ENCODE measurements around the gene NELFA.

Gene NELFA

DNA sequence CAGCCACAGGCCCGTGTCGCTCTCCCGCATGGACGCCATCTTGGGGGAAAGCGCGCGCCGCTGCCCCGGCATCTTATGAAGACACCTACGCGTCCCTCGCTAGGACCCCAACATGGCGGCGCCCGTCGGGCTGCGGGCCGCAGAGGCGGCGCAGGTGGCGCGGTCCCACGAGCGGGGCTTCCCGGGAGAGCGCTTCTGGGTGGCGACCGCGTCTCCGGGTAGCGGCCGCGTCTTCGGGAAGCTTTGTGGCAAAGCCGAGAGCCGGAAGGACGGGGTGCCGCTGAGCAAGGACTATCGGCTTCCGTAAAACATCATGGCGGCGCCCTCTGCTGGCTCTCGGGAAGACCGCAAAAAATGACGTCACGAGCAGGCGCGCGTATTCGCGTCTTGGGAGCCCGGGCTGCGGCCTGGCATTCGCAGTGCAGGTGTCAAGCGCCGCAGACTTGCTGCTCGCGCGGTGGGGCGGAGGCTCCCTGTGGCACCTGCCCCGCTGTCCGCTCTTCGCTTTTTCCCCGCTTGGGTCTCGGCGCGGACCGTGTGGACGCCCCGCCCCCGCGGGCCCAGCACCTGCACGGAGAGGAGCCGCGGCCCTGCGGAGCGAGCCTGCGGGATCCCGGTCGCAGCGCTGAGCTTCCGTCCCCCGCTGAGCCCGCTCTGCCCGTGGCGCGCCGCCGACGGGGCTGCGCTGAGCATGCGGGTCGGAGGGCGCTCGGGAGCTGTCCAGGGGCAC is at the start of gene NELFA:
Gene NELFA, minus strand, starts transcription at position 54 of the 730 bp plus-strand sequence. Its CDS starts 15 bp downstream, at position 39.
- DNase-seq: peak; percentile 41 to 90

DNA sequence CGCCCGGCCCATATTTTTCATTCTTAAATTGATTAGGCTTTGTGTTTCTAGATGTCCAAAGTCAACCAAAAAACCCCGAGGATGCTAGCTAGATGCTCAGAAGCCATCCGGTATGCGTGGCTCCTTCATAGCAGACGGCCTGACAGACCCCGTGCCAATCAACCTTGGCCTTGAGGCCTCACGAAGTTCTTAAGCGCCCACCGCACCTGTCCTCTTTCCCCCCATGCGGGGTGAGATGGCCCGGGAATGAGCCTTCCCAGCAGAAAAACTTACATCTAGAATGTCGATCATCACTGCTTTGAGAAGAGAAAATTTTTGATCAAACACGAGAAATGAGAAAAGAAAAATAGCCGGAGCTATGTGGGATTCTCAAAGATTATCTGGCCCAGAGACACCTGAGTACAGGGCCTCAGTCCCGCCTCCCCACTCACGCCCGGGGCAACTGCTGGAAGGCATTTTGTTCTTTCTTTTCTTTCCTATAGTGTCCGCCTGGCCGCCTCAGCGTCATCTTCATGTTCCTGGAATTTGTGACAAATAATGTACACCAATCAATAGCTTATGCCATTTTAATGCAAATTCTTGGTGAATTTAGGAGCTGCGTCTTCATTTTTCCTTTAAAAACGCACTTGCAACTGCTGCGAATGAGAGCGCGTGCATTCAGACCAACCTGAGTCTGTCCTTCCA is 48.8 kb upstream of the NELFA start:
- DNase-seq: no peak

DNA sequence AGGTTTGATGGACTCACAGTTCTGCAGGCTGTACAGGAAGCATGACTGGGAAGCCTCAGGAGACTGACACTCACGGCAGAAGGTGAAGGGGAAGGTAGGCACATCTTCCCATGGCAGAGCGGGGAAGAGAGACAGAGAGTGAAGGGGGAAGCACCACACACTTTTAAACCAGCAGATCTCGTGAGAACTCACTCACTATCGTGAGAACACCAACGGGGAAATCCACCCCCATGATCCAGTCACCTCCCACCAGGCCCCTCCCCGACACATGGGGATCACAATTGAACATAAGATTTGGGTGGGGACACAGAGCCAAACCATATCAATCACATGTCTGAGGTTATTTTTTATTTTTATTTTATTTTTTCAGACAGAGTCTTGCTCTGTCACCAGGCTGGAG is 45.4 kb upstream of the NELFA start:
- DNase-seq: no peak

DNA sequence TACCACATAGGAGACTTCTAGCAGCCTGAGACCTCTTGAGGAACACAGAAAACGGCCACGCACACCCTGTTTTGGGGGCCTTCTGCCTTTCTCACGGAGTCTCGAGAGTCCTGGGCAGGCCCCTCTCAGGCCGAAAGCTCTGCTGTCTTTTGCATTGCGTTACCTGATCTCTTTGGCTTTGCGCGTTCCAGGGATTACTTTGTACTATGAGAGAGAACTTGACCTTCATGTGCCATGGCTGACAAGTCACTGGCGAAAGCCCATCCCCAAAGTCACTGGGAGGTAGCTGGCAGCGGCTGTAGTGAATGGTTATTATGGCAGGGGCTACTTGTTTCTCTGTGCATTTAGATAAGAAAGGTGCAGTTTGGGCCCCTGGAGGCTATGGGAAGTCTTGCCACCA is 42.3 kb upstream of the NELFA start:
- DNase-seq: no peak

DNA sequence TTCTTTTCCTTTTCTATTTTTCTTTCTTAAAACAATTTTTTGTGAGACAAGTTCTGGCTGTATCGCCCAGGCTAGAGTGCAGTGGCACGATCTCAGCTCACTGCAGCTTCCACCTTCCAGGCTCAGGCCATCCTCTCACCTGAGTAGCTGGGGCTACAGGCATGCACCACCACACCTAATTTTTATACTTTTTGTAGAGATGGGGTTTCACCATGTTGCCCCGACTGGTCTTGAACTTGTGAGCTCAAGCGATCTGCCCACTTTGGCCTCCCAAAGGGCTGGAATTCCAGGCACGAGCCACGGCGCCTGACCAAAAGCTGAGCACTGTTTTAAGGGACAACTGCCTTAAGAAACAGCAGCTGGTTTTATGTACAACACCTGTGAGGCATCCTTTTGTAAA is 41.0 kb upstream of the NELFA start:
- DNase-seq: no peak

DNA sequence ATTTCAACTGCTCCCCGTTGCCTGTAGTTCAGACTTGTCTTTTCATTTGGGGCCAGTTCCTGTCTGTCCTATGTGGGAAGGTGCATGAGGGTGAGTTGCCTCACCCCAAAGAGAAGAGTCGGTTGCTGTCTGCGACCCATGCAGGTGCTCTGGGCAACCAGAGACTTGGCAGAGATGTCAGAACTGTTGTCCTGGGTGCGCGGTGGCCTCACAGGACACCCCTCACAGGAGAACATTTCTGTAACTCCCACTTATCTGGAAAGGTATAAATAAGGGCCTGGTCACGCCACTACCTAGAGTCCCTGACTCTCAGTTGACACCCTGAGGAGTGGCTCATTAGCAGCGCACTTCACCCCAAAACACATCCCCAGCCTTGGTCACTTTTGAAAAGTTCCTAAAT is 40.6 kb upstream of the NELFA start:
- no peak for DNase-seq

DNA sequence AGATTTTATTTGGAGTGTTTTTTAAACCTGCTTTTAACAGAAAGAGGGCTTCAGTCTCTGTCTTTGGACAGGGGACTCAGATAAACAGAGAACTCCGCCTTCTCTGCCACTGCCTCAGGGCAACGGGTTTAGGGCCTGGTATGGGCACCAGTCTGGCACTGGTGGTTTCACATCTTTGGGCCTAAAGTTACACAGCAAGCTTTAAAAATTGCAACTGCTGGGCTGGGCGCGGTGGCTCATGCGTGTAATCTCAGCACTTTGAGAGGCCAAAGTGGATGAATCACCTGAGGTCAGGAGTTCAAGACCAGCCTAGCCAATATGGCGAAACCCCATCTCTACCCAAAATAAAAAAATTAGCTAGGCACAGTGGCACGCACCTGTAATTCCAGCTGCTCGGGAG is 40.1 kb upstream of the NELFA start:
- no peak for DNase-seq

DNA sequence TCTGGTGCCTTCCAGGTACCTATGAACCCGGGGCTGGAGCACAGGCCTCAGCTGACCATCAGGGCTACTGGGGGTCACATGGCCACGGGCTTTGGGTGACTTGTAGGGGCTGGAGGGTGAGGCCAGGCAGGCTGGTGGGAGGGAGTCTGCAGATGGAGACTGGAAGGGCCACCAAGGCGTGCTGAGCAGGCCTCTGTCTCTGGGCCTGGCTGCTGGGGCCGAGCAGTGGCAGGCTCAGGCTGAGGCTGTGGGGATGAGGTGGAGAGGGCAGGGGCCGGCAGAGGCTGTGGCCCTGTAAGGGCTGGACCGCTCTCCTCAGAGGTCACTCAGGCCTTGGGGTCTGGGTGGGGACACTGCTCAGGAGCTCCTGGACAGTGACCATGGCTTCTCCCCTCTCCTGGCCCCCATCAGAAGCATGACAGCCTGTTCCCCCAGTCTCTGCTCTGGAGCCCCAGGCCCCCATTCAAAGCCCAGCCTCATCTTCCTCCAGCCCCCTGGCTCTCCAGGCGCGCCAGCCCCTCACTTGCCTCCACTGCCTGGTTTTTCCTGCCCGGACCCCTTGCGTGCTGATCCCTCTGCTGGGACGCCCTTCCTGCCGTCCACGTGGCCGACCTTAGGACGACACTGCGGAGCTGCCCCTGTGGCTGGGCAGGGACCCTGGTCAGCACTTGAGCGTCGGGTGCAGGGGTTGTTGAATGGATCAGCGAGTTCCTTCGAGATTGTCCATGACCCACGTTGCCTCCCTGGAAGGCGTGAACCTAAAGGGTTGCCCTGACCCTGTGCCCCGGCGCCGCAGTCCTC is 39.2 kb upstream of the NELFA start:
- DNase-seq: no peak

DNA sequence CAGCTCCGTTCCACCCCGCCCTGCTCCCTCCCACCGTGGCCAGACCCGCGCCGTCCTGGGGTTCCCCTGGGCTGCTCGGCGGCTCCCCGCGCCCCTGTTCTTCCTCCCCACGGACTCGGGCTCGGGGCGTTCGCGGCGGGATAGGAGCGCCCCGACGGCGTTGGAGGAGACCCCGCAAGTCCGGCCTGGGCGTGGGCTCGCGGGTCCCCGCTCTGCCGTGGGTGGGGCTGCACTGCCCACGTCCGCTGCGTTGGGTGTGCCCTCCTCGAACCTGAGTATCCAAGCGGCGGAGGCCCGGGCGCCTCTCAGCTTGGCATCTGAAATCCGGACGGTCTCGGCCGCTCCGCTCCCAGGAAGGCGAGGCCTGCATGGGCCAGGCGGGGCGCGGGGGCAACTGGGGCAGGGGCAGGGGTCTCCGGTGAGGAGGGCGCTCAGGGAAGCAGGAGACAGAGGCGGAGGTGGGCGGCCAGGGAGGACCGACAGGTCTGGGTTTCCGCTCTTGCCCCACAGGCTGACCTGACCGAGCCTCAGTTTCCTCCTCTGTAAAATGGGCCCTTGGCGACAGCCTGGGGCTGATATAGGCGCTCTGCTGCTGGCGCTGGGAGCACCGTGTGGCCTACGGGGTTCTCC is 38.4 kb upstream of the NELFA start:
- no peak for DNase-seq

DNA sequence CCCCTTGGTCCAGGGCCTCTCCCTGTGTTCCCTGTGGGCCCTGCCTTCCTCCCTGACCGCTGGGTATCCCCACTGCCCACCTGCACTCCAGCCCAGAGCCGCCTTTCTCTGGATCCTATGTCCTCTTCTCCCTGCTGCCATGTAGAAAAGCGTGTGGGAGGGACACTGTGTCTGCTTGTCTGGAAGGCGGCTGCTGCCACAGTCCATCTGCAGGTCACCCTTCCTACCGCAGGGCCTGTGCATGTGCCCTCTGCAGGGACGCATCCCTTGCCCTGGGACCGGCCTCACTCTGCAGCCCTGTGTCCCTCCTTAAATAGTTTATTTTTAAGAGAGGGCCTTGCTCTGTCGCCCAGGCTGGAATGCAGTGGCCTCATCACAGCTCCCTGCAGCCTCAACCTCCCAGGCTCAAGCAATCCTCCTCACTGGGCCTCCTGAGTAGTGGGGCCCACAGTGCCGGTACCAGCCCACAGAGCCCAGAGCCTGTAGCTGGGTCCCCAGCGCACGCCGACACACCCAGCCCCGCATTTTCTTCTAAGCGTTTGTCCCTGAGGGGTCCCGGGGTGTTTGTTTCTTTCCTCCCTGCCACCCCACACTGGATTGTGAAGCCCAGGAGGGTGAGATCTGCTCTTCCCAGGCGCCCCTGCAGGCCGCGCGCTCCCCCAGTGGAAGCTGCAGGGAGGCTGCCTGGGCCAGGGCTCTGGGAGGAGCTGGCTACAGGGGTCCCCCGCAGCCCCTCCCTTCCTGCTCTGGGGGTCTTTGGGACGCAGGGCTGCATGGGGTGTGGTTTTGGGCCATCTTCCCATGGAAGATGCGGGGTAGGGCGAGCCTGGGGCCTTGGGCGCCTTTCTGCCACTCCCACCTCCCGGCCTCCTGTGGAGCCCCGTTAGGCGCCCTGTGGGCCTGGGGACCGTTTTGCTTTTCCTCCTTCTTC is 37.5 kb upstream of the NELFA start:
- no peak for DNase-seq

DNA sequence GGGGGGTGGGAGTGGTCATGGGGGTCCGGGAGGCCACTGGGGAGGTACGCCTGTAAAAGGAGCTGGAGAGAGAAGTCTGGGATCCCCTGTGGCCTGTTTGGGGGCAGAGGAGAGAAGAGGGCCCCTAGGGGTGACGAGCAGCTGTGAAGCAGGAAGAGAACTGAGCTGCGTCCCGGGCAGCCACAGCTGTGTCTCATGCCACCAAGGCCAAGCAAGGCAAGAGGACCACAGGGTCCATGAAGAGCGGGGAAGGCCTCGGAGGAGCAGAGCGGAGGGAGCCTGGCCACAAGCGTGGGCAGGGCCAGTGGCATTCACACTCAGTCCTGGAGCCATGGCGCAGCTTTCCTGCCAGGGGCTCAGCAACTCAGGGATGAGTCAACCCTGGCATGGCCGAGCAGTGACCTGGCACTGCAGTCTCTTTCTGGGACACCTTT is 36.8 kb upstream of the NELFA start:
- no peak for DNase-seq

DNA sequence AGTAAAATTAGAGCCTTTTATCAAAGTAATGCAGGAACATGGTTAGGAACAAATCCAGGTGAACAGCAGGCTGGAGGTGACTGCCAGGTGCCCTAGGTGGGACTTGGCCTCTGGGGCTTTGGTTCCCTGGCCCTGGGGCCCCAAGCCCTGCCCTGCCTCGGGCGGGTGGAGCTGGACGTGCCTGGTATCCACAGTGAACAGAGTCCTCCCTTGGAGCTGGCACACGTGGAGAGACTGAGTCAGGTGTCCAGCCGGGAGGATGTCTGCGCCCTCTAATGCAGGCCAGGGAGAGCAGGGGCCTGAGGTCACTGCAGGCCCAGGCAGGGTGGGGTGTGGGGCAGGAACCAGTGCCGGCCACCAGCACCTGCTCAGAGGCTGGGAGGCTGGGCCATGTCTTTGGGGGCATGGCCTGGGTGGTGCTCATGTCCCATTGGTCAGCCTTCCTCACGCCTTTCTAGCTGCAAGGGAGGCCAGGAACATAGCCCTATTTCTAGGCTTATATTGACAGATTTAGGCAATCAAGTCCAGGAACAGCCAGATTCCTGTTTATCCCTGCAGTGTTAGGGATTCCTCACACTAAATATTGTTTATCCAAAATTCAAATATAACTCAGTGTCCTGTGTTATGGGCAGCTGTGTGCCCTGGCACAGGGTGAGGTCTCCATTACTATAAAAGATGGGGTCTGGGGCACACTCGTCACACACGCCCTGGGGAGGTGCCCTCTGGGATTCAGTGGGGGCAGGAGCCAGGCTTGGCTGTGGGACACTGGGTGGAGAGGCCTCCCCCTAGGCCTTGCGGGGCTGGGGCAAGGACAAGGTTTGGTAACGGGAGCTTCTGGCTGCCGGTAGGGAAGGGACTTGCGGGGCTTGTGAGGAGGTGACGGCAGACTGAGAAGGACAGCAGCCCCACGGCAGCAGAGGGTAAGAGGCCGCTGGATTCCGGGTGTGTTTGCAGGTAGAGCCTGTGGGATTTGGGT is 36.1 kb upstream of the NELFA start:
- DNase-seq: no peak

DNA sequence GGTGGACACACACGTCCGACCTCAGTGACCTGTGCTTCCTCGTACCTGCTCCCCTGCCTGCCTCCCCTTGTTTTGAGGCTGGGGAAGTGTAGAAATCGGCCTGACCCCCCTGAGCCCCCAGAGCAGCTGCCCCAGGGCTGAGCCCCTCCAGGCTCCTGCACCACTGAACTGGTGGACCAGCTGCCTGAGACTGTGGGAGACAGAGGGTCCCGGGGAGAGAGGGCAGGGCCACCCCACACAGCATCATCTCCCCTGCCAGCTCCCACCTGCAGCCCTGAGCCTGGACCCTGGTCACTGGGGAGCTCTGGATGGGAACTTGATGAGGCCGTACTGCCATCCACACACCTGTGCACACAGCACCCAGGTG is 35.3 kb upstream of the NELFA start:
- DNase-seq: no peak

DNA sequence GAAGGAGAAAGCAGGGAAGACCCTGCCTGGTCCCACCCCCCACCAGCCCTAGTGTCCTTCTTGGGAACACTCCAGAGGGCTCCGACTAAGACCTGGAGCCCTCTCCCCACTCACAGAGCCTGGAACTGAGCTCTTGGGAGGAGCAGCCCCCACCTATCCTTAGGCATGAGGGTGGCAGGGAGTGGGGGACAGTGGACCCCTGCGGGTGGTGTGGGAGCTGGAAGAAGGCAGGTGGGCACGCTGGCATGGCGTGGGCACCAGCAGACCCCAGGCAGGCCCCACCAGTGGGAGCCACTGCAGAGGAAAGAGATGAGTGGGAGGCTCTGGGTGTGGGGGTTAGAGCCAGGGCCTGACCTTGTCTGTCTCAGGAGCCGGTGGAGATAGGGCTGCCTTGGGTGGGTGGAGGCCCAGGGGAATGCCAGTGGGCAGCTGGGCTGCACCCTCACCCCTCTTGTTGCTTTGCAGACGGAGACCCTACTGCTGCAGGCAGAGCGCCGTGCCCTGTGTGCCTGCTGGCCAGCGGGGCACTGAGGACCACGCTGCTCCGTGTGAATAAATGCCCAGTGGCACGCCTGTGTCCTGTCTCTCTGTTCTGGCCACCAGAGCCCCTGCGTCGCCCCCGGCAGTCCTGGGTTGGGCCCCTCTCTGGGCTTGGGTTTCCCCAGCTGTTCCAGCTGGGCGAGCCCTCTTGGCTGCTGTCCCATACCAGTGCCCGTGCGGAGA is 34.8 kb upstream of the NELFA start:
- DNase-seq: no peak

DNA sequence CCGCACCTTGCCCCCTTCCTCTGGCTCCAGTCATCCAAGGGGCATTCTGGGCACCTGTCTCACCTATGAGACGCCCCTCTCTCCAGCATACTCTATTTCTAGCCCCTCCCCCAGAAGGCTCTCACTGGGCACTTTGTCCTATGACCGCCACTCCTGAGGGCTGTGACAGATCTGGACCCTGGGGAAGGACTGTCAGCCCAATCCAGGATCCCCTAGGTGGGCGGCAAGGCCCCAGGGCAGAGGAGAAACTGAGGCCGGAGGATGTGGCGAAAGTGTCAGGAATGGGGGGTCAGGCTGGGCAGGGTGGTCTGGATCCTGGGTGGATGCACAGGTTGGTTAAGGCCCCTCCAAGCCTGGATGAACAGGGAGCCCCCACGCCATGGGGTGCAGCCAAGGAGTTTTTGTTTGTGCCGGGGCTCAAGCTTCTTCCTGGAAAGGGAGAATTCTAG is 34.2 kb upstream of the NELFA start:
- no peak for DNase-seq

DNA sequence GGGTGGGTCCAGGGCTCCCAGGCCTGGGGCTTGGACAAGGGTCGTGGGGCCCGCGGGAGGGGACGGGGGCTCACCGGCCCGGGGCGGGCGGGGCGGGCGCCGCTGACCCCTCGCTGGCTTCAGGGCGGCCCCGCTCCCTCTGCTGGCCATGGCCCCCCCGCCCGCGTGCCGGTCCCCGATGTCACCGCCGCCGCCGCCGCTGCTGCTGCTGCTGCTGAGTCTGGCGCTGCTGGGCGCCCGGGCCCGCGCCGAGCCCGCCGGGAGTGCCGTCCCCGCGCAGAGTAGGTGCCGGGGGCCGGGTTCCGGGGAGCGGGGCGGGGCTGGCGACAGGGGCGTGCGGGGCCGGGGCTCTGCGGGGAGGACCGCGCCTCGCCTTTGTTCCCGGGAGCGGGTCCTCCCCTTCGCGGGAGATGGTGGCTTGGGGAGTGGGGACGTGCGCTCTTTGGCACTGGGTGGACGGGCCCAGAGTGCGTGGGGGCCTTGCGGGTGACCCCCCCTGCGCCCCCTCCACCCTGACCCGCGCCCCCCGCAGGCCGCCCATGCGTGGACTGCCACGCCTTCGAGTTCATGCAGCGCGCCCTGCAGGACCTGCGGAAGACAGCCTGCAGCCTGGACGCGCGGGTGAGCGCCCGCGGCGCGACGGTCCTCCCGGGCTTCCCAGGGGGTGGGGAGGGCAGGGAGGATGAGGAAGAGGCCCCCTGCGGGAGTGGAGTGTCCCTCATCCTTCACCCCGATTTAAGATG is 33.6 kb upstream of the NELFA start:
- no peak for DNase-seq

DNA sequence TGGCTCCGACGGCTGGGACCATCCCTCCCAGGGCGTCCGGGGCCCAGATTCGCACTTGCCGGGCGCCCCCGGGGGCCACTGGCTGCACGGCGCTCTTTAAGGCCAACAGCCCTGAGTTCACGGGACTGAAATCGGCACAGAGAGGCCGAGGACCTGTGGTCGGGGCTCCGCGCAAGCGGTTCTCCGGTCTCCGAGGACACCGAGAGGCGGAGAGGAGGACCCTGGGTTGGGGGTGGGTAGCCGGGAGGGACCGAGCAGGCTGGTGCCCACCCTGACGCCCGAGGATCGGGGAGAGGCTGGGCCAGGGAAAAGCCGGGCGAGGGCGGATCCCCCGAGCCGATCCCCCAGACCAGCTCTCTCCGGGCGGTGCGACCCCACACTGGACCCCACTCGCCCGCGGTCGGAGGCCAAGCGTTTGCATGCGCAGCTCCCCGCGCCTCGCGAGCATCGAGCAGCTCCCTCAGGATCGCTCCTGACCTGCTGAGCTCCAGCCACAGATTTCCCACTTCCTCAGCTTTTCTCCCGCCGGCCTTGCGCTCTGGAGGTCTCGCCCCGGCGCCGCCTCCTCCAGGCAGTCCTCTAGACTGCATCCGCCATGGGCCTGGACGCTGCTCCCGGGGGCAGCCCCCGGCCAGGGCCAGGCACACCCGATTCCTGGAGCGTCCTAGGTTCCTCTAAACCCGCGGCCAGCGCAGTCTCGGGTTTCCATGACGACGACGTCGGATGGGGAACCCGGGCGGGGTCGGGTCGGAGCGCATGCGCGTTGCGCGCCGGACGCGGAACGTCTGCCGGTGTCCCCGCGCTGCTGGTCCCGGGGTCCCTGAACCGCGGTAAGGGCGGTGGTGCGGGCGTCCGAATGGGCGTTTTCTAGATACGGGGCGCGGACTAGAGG is 32.7 kb upstream of the NELFA start:
- DNase-seq: peak; percentile 17 to 83

Measured in NCI-H446 (cell line).